Karpas-422 (cell line): ENCODE results near the gene LMOD3. TPM values are rescaled to one million over a fixed set of nuclear protein-coding genes. Genes with fewer than 3 reads are reported as not detected.
A peak's percentile ranks its signal among the peaks of the same experiment; 100 is the strongest.

Source experiments
- DNase-seq: peaks from one replicate; pipeline ENCODE4 v3.0.0-alpha.2; 2015
- H2AFZ ChIP-seq: fragments of 200-600 bp; sonication (generic); 2 replicates; pipeline ENCODE4 v1.6.1; 2014; ENCODE audit warnings: antibody characterized with exemption, low read length, mixed read lengths
- H3K27ac ChIP-seq: fragments of 200-600 bp; sonication (generic); 2 replicates; pipeline ENCODE4 v1.5.1; 2014; ENCODE audit warnings: mild to moderate bottlenecking, low read length, moderate library complexity
- H3K27me3 ChIP-seq: fragments of 200-600 bp; sonication (generic); 2 replicates; pipeline ENCODE4 v1.6.1; 2014; ENCODE audit warnings: low read length, mixed read lengths
- H3K36me3 ChIP-seq: fragments of 200-600 bp; sonication (generic); 2 replicates; pipeline ENCODE4 v1.6.1; 2014; ENCODE audit warnings: low read length, mixed read lengths; ENCODE audit not compliant: insufficient read depth
- H3K4me1 ChIP-seq: fragments of 200-600 bp; sonication (generic); 2 replicates; pipeline ENCODE4 v1.6.1; 2014; ENCODE audit warnings: mild to moderate bottlenecking, low read length, mixed read lengths
- H3K4me2 ChIP-seq: fragments of 200-600 bp; sonication (generic); 2 replicates; pipeline ENCODE4 v1.6.1; 2014; ENCODE audit warnings: low read length, low read depth, mild to moderate bottlenecking; ENCODE audit not compliant: poor library complexity, severe bottlenecking
- H3K4me3 ChIP-seq: fragments of 200-600 bp; sonication (generic); 2 replicates; pipeline ENCODE4 v1.5.1; 2014; ENCODE audit warnings: mild to moderate bottlenecking, antibody characterized with exemption, low read length, mixed read lengths
- H3K79me2 ChIP-seq: fragments of 200-600 bp; sonication (generic); 2 replicates; pipeline ENCODE4 v1.6.1; 2014; ENCODE audit warnings: mild to moderate bottlenecking, low read length, mixed read lengths
- H3K9ac ChIP-seq: fragments of 200-600 bp; sonication (generic); 2 replicates; pipeline ENCODE4 v1.6.0; 2014; ENCODE audit warnings: low read length
- H3K9me2 ChIP-seq: fragments of 200-600 bp; sonication (generic), shearing (Covaris generic); replicated peaks from 2 replicates; pipeline ENCODE4 v1.6.0; 2014; ENCODE audit warnings: mild to moderate bottlenecking, low read length, moderate library complexity; ENCODE audit not compliant: insufficient read depth
- H3K9me3 ChIP-seq: fragments of 300-700, 200-600 bp; sonication (generic); 2 replicates; pipeline ENCODE4 v1.6.1; 2014; ENCODE audit warnings: low read length, mixed read lengths
- H4K20me1 ChIP-seq: fragments of 200-600 bp; sonication (generic); 2 replicates; pipeline ENCODE4 v1.6.1; 2014; ENCODE audit warnings: mild to moderate bottlenecking, antibody characterized with exemption, low read length, low read depth; ENCODE audit not compliant: insufficient read depth
- total RNA-seq: library from RNA; depleted of rRNA; stranded (reverse); fragments of >200 nt; shearing (Covaris generic); gene quantifications from 2 replicates; pipeline ENCODE4 v1.2.3, GENCODE V29; 2014; ENCODE audit warnings: low replicate concordance

Gene LMOD3
- total RNA-seq, 1 experiment from 2014 or later: not detected

GRCh38 chr3:69080233-69080920 is 42.0 kb downstream of the LMOD3 start, which contains the start of gene UBA3:
Gene UBA3 (minus strand): TSS chr3:69080365. CDS start chr3:69080353, 12 bp downstream.
- Histone ChIP-seq H3K4me1 (peaks cover 63% of the 10 kb centered on the region), H4K20me1 (peaks cover 3% of the 10 kb centered on the region; the same call in 1 of the 2 replicates), H3K4me3 (peak within 1 kb of the TSS; percentile 95), H3K9me2 (no peaks in the 10 kb centered on the region), H3K27ac (peak within 1 kb of the TSS; percentile 81), H3K27me3 (no peaks in the 10 kb centered on the region), H3K4me2 (peak within 1 kb of the TSS; percentile 86), H3K9ac (peak within 1 kb of the TSS; percentile 92), H2AFZ (peak within 1 kb of the TSS; percentile 75), H3K36me3 (peaks cover 11% of the 10 kb centered on the region; the same call in 1 of the 2 replicates), H3K9me3 (no peaks in the 10 kb centered on the region), H3K79me2 (peaks cover 49% of the 10 kb centered on the region)
- peak; percentile 97 for DNase-seq

- H3K27ac ChIP-seq: peak overlapping the region; percentile 51
- peaks cover 56% of the 10 kb centered on the region for H3K79me2 ChIP-seq
- peak overlapping the region; percentile 95 for H3K4me3 ChIP-seq
- H3K4me2 ChIP-seq: peak overlapping the region; percentile 86
- no peaks in the 10 kb centered on the region for H3K9me2 ChIP-seq
- DNase-seq: peak; percentile 56
- no peak overlapping the region for H2AFZ ChIP-seq
- H4K20me1 ChIP-seq: peaks cover 3% of the 10 kb centered on the region; the same call in 1 of the 2 replicates
- H3K9ac ChIP-seq: peak overlapping the region; percentile 92
- peaks cover 11% of the 10 kb centered on the region; the same call in 1 of the 2 replicates for H3K36me3 ChIP-seq
- H3K27me3 ChIP-seq: no peaks in the 10 kb centered on the region
- peaks cover 62% of the 10 kb centered on the region for H3K4me1 ChIP-seq
- no peaks in the 10 kb centered on the region for H3K9me3 ChIP-seq
These were observed 42.9 kb downstream of the LMOD3 start for GRCh38 chr3:69079269-69080159.

- H3K36me3 ChIP-seq: peaks cover 32% of the 10 kb centered on the region; the same call in 1 of the 2 replicates
- no peak overlapping the region for H3K9ac ChIP-seq
- no peaks in the 10 kb centered on the region for H3K27me3 ChIP-seq
- no peaks in the 10 kb centered on the region for H3K9me3 ChIP-seq
- H3K9me2 ChIP-seq: no peaks in the 10 kb centered on the region
- H4K20me1 ChIP-seq: no peaks in the 10 kb centered on the region
- DNase-seq: no peak
- H2AFZ ChIP-seq: no peak overlapping the region
- H3K79me2 ChIP-seq: peaks cover 93% of the 10 kb centered on the region
- no peak overlapping the region for H3K27ac ChIP-seq
- H3K4me1 ChIP-seq: peaks cover 10% of the 10 kb centered on the region
- no peak overlapping the region for H3K4me3 ChIP-seq
- no peak overlapping the region for H3K4me2 ChIP-seq
These were observed 49.5 kb downstream of the LMOD3 start for GRCh38 chr3:69072928-69073327.

GRCh38 chr3:69066121-69066520 is 56.3 kb downstream of the LMOD3 start:
- H2AFZ ChIP-seq: no peak overlapping the region
- no peaks in the 10 kb centered on the region for H4K20me1 ChIP-seq
- H3K9me2 ChIP-seq: no peaks in the 10 kb centered on the region
- H3K27me3 ChIP-seq: no peaks in the 10 kb centered on the region
- peaks cover 30% of the 10 kb centered on the region for H3K36me3 ChIP-seq
- peaks cover 40% of the 10 kb centered on the region for H3K79me2 ChIP-seq
- no peak overlapping the region for H3K4me2 ChIP-seq
- peaks cover 2% of the 10 kb centered on the region; the same call in 1 of the 2 replicates for H3K4me1 ChIP-seq
- H3K9ac ChIP-seq: no peak overlapping the region
- no peaks in the 10 kb centered on the region for H3K9me3 ChIP-seq
- H3K27ac ChIP-seq: no peak overlapping the region
- DNase-seq: no peak
- H3K4me3 ChIP-seq: no peak overlapping the region

- Histone ChIP-seq H3K4me1 (peaks cover 1% of the 10 kb centered on the region; the same call in 1 of the 2 replicates), H3K27me3 (no peaks in the 10 kb centered on the region), H3K4me2 (no peak overlapping the region), H3K9ac (no peak overlapping the region), H3K36me3 (peaks cover 33% of the 10 kb centered on the region), H3K79me2 (peaks cover 33% of the 10 kb centered on the region), H3K9me2 (no peaks in the 10 kb centered on the region), H3K27ac (no peak overlapping the region), H2AFZ (no peak overlapping the region), H4K20me1 (no peaks in the 10 kb centered on the region), H3K4me3 (no peak overlapping the region), H3K9me3 (no peaks in the 10 kb centered on the region)
- DNase-seq: no peak
These were observed 57.0 kb downstream of the LMOD3 start for GRCh38 chr3:69065318-69065964.

- Histone ChIP-seq H3K36me3 (peaks cover 50% of the 10 kb centered on the region), H3K4me1 (peaks cover 9% of the 10 kb centered on the region), H4K20me1 (no peaks in the 10 kb centered on the region), H3K9ac (no peak overlapping the region), H3K9me3 (no peaks in the 10 kb centered on the region), H3K27me3 (no peaks in the 10 kb centered on the region), H2AFZ (no peak overlapping the region), H3K4me2 (no peak overlapping the region), H3K9me2 (no peaks in the 10 kb centered on the region), H3K27ac (no peak overlapping the region), H3K79me2 (peaks cover 26% of the 10 kb centered on the region), H3K4me3 (no peak overlapping the region)
- no peak for DNase-seq
These were observed 58.8 kb downstream of the LMOD3 start for GRCh38 chr3:69063636-69064035.

GRCh38 chr3:69059688-69060087 is 62.7 kb downstream of the LMOD3 start:
- Histone ChIP-seq H3K4me3 (no peak overlapping the region), H4K20me1 (no peaks in the 10 kb centered on the region), H2AFZ (no peak overlapping the region), H3K9me2 (no peaks in the 10 kb centered on the region), H3K36me3 (peaks cover 80% of the 10 kb centered on the region), H3K4me1 (peaks cover 14% of the 10 kb centered on the region), H3K9me3 (no peaks in the 10 kb centered on the region), H3K9ac (no peak overlapping the region), H3K4me2 (no peak overlapping the region), H3K27ac (no peak overlapping the region; the same call in 1 of the 2 replicates), H3K79me2 (peaks cover 15% of the 10 kb centered on the region), H3K27me3 (no peaks in the 10 kb centered on the region)
- DNase-seq: no peak

- no peak overlapping the region for H3K4me2 ChIP-seq
- peaks cover 77% of the 10 kb centered on the region for H3K36me3 ChIP-seq
- no peaks in the 10 kb centered on the region for H3K27me3 ChIP-seq
- no peak for DNase-seq
- no peaks in the 10 kb centered on the region for H3K9me3 ChIP-seq
- no peaks in the 10 kb centered on the region for H4K20me1 ChIP-seq
- H3K4me1 ChIP-seq: peaks cover 14% of the 10 kb centered on the region
- H3K79me2 ChIP-seq: peaks cover 10% of the 10 kb centered on the region
- no peak overlapping the region for H3K9ac ChIP-seq
- no peak overlapping the region for H3K4me3 ChIP-seq
- H3K9me2 ChIP-seq: no peaks in the 10 kb centered on the region
- H3K27ac ChIP-seq: peak overlapping the region; percentile 48
- no peak overlapping the region for H2AFZ ChIP-seq
These were observed 63.5 kb downstream of the LMOD3 start for GRCh38 chr3:69058947-69059224.
